K562 (cell line): ENCODE results near the gene CTNNA3. TPM values are rescaled to one million over a fixed set of nuclear protein-coding genes. Genes with fewer than 3 reads are reported as not detected.

Experiments
- polyA plus RNA-seq, 8 experiments: library from polyadenylated mRNA; depleted of rRNA in 4 of 8; stranded (reverse) in 5 of 8; unstranded in 3 of 8; fragments of >200 nt; fragmentation: Nextera tagmentation in 2 of 8; fragmentation: Illumina TruSeq in 1 of 8; extraction: Ambion mirVana in 2 of 8; extraction: Trizol in 1 of 8; gene quantifications; 2 replicates each; pipeline versions ENCODE4 v1.2.1 to v1.2.3, GENCODE V29; 2011 to 2014; ENCODE audit warnings: inconsistent platforms in 1 of 8, missing spikeins in 1 of 8
- total RNA-seq, 7 experiments: library from RNA; depleted of rRNA in 6 of 7; stranded (reverse); fragments of >200 nt in 6 of 7; fragmentation: Illumina TruSeq in 2 of 7; extraction: Trizol in 2 of 7; gene quantifications; 2 replicates each; pipeline versions ENCODE4 v1.2.1 to v1.2.3, GENCODE V29; 2011 to 2021; ENCODE audit warnings: low replicate concordance in 1 of 7
- TF ChIP-seq, protein P1 (sequence below): fragments of 200-600 bp; sonication (generic); IDR thresholded peaks from one replicate; pipeline ENCODE4 v1.6.1; 2012; ENCODE audit warnings: mild to moderate bottlenecking, low read depth, low read length, inconsistent platforms
- TF ChIP-seq, protein P2 (sequence below): sonication (generic); formaldehyde crosslinking; IDR thresholded peaks from 2 replicates; pipeline ENCODE4 v1.8.0; 2022; ENCODE audit warnings: missing genetic modification reagents, mild to moderate bottlenecking, borderline replicate concordance

The CTNNA3 gene
- total and polyA plus RNA-seq, 9 of the 15 experiments (the other 6 are each of a cell fraction or from before 2014, with no cell fraction given): 0.04 TPM; not detected in 8

DNA sequence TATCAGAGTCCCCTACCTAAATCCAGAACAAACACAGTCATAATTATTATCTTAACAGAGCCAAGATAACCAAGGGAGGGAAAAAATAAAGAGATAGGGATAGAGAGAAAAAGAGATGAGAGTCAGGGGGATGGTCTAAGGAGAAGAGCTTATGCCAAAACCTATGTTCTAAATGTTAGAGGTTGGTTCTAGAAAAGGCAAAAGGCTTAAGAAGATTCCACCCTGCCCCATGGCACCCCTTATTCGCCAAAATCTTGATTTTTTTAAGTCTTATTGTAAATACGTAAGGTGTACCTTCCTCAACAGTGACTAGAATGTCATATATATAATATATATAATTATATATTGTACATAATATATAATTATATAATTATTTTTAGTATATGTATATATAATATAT lies 29.6 kb upstream of the CTNNA3 start (continued):
- TF ChIP-seq, protein P1, sequence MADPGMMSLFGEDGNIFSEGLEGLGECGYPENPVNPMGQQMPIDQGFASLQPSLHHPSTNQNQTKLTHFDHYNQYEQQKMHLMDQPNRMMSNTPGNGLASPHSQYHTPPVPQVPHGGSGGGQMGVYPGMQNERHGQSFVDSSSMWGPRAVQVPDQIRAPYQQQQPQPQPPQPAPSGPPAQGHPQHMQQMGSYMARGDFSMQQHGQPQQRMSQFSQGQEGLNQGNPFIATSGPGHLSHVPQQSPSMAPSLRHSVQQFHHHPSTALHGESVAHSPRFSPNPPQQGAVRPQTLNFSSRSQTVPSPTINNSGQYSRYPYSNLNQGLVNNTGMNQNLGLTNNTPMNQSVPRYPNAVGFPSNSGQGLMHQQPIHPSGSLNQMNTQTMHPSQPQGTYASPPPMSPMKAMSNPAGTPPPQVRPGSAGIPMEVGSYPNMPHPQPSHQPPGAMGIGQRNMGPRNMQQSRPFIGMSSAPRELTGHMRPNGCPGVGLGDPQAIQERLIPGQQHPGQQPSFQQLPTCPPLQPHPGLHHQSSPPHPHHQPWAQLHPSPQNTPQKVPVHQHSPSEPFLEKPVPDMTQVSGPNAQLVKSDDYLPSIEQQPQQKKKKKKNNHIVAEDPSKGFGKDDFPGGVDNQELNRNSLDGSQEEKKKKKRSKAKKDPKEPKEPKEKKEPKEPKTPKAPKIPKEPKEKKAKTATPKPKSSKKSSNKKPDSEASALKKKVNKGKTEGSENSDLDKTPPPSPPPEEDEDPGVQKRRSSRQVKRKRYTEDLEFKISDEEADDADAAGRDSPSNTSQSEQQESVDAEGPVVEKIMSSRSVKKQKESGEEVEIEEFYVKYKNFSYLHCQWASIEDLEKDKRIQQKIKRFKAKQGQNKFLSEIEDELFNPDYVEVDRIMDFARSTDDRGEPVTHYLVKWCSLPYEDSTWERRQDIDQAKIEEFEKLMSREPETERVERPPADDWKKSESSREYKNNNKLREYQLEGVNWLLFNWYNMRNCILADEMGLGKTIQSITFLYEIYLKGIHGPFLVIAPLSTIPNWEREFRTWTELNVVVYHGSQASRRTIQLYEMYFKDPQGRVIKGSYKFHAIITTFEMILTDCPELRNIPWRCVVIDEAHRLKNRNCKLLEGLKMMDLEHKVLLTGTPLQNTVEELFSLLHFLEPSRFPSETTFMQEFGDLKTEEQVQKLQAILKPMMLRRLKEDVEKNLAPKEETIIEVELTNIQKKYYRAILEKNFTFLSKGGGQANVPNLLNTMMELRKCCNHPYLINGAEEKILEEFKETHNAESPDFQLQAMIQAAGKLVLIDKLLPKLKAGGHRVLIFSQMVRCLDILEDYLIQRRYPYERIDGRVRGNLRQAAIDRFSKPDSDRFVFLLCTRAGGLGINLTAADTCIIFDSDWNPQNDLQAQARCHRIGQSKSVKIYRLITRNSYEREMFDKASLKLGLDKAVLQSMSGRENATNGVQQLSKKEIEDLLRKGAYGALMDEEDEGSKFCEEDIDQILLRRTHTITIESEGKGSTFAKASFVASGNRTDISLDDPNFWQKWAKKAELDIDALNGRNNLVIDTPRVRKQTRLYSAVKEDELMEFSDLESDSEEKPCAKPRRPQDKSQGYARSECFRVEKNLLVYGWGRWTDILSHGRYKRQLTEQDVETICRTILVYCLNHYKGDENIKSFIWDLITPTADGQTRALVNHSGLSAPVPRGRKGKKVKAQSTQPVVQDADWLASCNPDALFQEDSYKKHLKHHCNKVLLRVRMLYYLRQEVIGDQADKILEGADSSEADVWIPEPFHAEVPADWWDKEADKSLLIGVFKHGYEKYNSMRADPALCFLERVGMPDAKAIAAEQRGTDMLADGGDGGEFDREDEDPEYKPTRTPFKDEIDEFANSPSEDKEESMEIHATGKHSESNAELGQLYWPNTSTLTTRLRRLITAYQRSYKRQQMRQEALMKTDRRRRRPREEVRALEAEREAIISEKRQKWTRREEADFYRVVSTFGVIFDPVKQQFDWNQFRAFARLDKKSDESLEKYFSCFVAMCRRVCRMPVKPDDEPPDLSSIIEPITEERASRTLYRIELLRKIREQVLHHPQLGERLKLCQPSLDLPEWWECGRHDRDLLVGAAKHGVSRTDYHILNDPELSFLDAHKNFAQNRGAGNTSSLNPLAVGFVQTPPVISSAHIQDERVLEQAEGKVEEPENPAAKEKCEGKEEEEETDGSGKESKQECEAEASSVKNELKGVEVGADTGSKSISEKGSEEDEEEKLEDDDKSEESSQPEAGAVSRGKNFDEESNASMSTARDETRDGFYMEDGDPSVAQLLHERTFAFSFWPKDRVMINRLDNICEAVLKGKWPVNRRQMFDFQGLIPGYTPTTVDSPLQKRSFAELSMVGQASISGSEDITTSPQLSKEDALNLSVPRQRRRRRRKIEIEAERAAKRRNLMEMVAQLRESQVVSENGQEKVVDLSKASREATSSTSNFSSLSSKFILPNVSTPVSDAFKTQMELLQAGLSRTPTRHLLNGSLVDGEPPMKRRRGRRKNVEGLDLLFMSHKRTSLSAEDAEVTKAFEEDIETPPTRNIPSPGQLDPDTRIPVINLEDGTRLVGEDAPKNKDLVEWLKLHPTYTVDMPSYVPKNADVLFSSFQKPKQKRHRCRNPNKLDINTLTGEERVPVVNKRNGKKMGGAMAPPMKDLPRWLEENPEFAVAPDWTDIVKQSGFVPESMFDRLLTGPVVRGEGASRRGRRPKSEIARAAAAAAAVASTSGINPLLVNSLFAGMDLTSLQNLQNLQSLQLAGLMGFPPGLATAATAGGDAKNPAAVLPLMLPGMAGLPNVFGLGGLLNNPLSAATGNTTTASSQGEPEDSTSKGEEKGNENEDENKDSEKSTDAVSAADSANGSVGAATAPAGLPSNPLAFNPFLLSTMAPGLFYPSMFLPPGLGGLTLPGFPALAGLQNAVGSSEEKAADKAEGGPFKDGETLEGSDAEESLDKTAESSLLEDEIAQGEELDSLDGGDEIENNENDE: no peak
- TF ChIP-seq, protein P2, sequence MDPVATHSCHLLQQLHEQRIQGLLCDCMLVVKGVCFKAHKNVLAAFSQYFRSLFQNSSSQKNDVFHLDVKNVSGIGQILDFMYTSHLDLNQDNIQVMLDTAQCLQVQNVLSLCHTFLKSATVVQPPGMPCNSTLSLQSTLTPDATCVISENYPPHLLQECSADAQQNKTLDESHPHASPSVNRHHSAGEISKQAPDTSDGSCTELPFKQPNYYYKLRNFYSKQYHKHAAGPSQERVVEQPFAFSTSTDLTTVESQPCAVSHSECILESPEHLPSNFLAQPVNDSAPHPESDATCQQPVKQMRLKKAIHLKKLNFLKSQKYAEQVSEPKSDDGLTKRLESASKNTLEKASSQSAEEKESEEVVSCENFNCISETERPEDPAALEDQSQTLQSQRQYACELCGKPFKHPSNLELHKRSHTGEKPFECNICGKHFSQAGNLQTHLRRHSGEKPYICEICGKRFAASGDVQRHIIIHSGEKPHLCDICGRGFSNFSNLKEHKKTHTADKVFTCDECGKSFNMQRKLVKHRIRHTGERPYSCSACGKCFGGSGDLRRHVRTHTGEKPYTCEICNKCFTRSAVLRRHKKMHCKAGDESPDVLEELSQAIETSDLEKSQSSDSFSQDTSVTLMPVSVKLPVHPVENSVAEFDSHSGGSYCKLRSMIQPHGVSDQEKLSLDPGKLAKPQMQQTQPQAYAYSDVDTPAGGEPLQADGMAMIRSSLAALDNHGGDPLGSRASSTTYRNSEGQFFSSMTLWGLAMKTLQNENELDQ (CRISPR knock-in tag): no peak
- TF ChIP-seq, all 486 proteins: peak for 0
